Skeletal muscle tissue (tissue), 4 donors: ENCODE results near the gene NTRK3. TPM values are rescaled to one million over a fixed set of nuclear protein-coding genes. Genes with fewer than 3 reads are reported as not detected.
"Not testable (repeated sequence)": the region's sequence is repeated elsewhere in the genome, so short reads cannot be mapped to it uniquely, and the experiment has no call there.

Experiments used
- H3K27ac ChIP-seq: one replicate; pipeline ENCODE4 v1.7.0; 2013; ENCODE audit warnings: mild to moderate bottlenecking, low read depth, low read length, inconsistent platforms
- H3K27me3 ChIP-seq, 3 donors: one replicate each; pipeline ENCODE4 v1.7.0; 2013; ENCODE audit warnings: low read length in 3 of 3; ENCODE audit not compliant: control insufficient read depth in 3 of 3, insufficient read depth in 3 of 3
- H3K36me3 ChIP-seq, 3 donors: one replicate each; pipeline ENCODE4 v1.7.0; 2013; ENCODE audit warnings: low read length in 3 of 3; ENCODE audit not compliant: control insufficient read depth in 3 of 3, insufficient read depth in 3 of 3
- H3K4me1 ChIP-seq, 3 donors: one replicate each; pipeline ENCODE4 v1.7.0; 2013; ENCODE audit warnings: low read length in 3 of 3, mild to moderate bottlenecking in 3 of 3; ENCODE audit not compliant: control insufficient read depth in 3 of 3, insufficient read depth in 3 of 3
- H3K4me3 ChIP-seq, 3 donors: one replicate each; pipeline ENCODE4 v1.7.0; 2013; ENCODE audit warnings: low read length in 3 of 3
- H3K9ac ChIP-seq, 3 donors: one replicate each; pipeline ENCODE4 v1.7.0; 2013; ENCODE audit warnings: low read length in 3 of 3, mild to moderate bottlenecking in 3 of 3, moderate library complexity in 2 of 3, low read depth in 1 of 3
- H3K9me3 ChIP-seq, 3 donors: one replicate each; pipeline ENCODE4 v1.7.0; 2013; ENCODE audit warnings: low read length in 3 of 3; ENCODE audit not compliant: control insufficient read depth in 3 of 3
- total RNA-seq: library from RNA; depleted of rRNA; stranded (reverse); fragments of >200 nt; gene quantifications from one replicate; pipeline ENCODE4 v1.2.3, GENCODE V29; 2014
- donor health status: Osteomylitis.

The NTRK3 gene
- total RNA-seq, 1 donor from 2014 or later = 6.8 TPM

GRCh38 chr15:88036154-88036839 is 220.2 kb downstream of the NTRK3 start:
- Histone ChIP-seq H3K4me1 (no peaks in the 10 kb centered on the region), H3K36me3 (no peaks in the 10 kb centered on the region), H3K9ac (no peak overlapping the region), H3K9me3 (no peaks in the 10 kb centered on the region), H3K4me3 (no peak overlapping the region), H3K27ac (no peak overlapping the region), H3K27me3 (peaks cover 0 to 6% (median 0%) of the 10 kb centered on the region in 3 donors)

GRCh38 chr15:88035381-88035780 is 221.2 kb downstream of the NTRK3 start:
- H3K27me3 ChIP-seq = peaks cover 0 to 6% (median 0%) of the 10 kb centered on the region in 3 donors
- H3K36me3 ChIP-seq = no peaks in the 10 kb centered on the region
- H3K4me1 ChIP-seq = no peaks in the 10 kb centered on the region
- H3K9me3 ChIP-seq = no peaks in the 10 kb centered on the region
- no peak overlapping the region for H3K4me3 ChIP-seq
- H3K27ac ChIP-seq = no peak overlapping the region
- no peak overlapping the region for H3K9ac ChIP-seq

GRCh38 chr15:88033421-88033820 is 223.1 kb downstream of the NTRK3 start:
- not testable (repeated sequence) for H3K4me3 ChIP-seq, H3K9me3 ChIP-seq, H3K9ac ChIP-seq, H3K27ac ChIP-seq, H3K27me3 ChIP-seq, H3K36me3 ChIP-seq, H3K4me1 ChIP-seq

GRCh38 chr15:88032787-88033186 is 223.8 kb downstream of the NTRK3 start:
- no peaks in the 10 kb centered on the region for H3K36me3 ChIP-seq
- H3K4me3 ChIP-seq = no peak overlapping the region
- peaks cover 0 to 6% (median 0%) of the 10 kb centered on the region in 3 donors for H3K27me3 ChIP-seq
- no peak overlapping the region for H3K9ac ChIP-seq
- H3K9me3 ChIP-seq = no peaks in the 10 kb centered on the region
- no peaks in the 10 kb centered on the region for H3K4me1 ChIP-seq
- H3K27ac ChIP-seq = no peak overlapping the region

GRCh38 chr15:88031461-88031860 is 225.1 kb downstream of the NTRK3 start:
- Histone ChIP-seq H3K27ac (no peak overlapping the region), H3K4me1 (no peaks in the 10 kb centered on the region), H3K4me3 (no peak overlapping the region), H3K9ac (no peak overlapping the region), H3K9me3 (no peaks in the 10 kb centered on the region), H3K36me3 (no peaks in the 10 kb centered on the region), H3K27me3 (peaks cover 0 to 6% (median 0%) of the 10 kb centered on the region in 3 donors)

GRCh38 chr15:88029696-88030095 is 226.8 kb downstream of the NTRK3 start:
- H3K9me3 ChIP-seq = no peaks in the 10 kb centered on the region

GRCh38 chr15:88028024-88028423 is 228.5 kb downstream of the NTRK3 start:
- peaks cover 0 to 6% (median 0%) of the 10 kb centered on the region in 3 donors for H3K27me3 ChIP-seq
- no peak overlapping the region for H3K4me3 ChIP-seq
- H3K9me3 ChIP-seq = no peaks in the 10 kb centered on the region
- no peak overlapping the region for H3K9ac ChIP-seq
- H3K36me3 ChIP-seq = no peaks in the 10 kb centered on the region
- no peaks in the 10 kb centered on the region for H3K4me1 ChIP-seq
- no peak overlapping the region for H3K27ac ChIP-seq

More at GRCh38 chr15:88029696-88030095, 226.8 kb downstream of the NTRK3 start:
- H3K4me3 ChIP-seq = no peak overlapping the region
- H3K36me3 ChIP-seq = no peaks in the 10 kb centered on the region
- H3K27me3 ChIP-seq = peaks cover 0 to 6% (median 0%) of the 10 kb centered on the region in 3 donors
- no peak overlapping the region for H3K9ac ChIP-seq
- H3K27ac ChIP-seq = no peak overlapping the region
- no peaks in the 10 kb centered on the region for H3K4me1 ChIP-seq

- no peak overlapping the region for H3K4me3 ChIP-seq
- no peaks in the 10 kb centered on the region for H3K4me1 ChIP-seq
- no peaks in the 10 kb centered on the region for H3K36me3 ChIP-seq
- no peak overlapping the region for H3K9ac ChIP-seq
- H3K27me3 ChIP-seq = peaks cover 0 to 5% (median 0%) of the 10 kb centered on the region in 3 donors
- H3K9me3 ChIP-seq = no peaks in the 10 kb centered on the region
- H3K27ac ChIP-seq = no peak overlapping the region
These were observed 232.6 kb downstream of the NTRK3 start for GRCh38 chr15:88023914-88024313.

GRCh38 chr15:88022716-88023115 is 233.8 kb downstream of the NTRK3 start:
- Histone ChIP-seq H3K9me3 (no peaks in the 10 kb centered on the region), H3K9ac (no peak overlapping the region), H3K4me1 (no peaks in the 10 kb centered on the region), H3K27ac (no peak overlapping the region), H3K36me3 (no peaks in the 10 kb centered on the region), H3K4me3 (no peak overlapping the region), H3K27me3 (peaks cover 0 to 5% (median 0%) of the 10 kb centered on the region in 3 donors)

GRCh38 chr15:88021601-88022000 is 234.9 kb downstream of the NTRK3 start:
- Histone ChIP-seq H3K36me3 (no peaks in the 10 kb centered on the region), H3K9me3 (no peaks in the 10 kb centered on the region), H3K27ac (no peak overlapping the region), H3K9ac (no peak overlapping the region), H3K4me1 (no peaks in the 10 kb centered on the region), H3K4me3 (no peak overlapping the region), H3K27me3 (peaks cover 0 to 5% (median 0%) of the 10 kb centered on the region in 3 donors)
